HG02571 (cell line): ENCODE results near the gene GOLT1A.

ENCODE experiments used
- ATAC-seq: cut with Tn5 transposase; IDR thresholded peaks from one replicate; pipeline ENCODE4 v1.9.1; 2021; ENCODE audit warnings: mild to moderate bottlenecking, moderate library complexity; ENCODE audit not compliant: unreplicated experiment

Gene GOLT1A

DNA sequence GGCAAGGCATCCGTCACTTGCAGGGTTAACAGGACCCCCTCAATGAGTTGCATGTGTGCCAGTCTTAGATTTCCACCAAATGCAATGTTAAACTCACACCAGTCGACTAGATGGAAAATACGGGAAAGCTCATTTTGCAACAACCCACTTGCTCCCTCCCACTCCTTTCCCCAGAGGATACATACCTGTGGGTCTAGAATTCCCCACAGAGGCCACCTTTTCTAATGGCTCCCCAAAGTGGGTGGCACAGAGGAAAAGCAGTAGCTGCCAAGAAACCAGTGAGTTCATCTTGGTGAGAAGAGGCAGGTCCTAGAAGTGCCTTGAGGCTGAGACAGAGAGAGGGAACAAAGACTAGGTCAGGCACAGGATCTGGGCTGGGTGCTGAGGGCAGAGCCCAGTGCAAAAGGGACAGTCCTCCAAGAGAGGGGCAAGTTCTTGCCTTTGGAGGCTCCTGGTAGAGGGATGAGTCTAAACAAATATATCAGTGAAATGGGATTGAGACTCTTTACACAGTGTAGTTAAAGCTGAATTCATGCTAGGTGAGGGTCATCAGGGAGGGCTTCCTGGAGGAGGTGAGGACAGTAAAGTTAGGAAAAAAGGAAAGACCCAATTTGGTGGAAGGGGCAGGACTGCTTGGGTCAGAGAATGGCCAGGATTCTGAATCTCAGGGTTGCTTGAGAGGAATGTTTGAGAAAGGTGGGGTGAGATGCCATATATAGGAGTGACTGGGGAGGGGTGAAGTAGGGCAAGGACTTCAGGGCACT lies 21.0 kb downstream of the GOLT1A start:
- ATAC-seq, result no peak

DNA sequence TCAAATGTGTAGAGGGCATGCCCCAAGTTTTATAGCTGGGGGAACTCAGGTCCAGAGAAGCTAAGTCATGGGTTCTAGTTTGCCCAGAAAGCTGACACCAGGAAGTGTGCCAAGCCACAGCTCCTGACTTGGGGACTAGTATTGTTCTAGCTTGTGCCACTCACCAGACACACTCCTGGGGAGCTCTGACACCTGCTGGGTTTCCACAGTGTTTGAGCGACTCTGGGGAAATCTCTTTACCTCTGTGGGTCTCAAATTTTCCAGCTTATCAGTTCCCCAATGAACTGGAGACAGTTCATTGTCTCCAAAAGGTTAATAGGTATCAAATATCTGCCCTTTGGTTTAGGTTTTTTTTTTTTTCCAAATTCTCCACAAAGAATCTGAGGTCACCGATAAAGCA lies 21.7 kb downstream of the GOLT1A start:
- no peak for ATAC-seq

DNA sequence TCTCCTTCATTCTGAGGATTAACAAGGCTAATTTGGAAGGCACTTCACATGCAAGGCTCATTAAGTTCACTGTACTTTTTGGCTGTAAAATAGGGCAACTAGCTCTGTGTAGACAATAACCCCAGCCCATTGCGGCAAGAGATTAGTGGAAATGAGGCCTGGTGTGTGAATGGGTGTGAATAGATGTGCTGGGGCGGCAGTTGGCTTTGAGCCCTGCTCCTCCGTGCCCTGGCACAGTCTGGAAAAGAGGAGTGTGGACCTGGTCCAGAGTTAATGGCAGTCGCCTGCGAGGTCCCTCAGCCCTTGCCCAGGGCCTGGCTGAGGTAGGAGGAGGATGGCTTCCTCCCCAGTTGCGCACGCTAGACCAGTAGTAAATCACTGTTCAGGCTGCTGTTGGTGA lies 22.3 kb downstream of the GOLT1A start:
- ATAC-seq, result no peak

DNA sequence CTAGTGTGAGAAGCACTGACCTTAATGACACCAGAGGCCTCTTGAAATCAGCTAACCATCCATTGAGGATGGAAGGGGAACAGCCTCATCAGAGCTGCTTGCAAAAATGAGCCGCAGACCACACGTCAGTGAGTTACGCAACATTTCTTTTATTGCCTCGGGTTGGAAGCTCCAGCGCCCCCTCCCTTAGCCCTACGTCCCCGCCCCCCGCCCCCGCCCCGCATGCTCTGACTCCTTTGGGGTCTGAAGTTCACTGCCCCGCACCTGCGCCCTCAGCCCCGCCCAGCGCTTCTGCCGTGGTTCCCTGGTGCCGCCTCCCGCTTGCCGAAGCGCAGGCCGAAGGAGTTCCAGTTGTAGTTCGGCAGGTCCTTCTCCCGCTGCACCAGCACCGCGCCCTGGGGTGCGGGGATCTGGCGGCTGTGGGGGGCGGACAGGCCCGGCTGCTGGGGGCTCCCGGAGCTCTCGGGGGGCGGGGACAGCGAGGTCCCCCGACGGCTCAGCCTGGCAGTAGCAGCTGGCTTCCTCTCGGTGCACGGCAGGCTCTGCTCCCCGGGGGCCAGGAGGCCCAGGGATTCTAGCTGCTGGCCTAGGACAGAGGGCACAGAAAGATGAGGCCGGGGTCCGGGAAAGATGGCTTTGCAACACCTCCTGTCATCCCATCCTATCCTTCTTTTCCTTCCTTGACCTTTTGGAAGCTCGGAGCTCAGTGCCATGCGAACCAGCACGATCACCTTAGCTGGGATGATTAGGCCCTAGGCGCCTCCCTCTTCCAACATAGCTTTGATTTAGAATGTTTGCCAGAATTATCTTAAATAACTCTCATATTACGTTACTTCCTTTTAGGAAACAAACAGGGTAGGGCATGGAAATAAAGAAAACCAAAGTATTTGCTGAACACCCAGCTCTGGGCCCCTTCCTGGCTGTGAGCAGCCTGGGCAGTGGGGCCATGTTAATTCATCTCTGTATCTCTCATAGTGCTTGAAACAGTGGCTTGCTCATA lies 23.3 kb downstream of the GOLT1A start:
- ATAC-seq, result no peak

DNA sequence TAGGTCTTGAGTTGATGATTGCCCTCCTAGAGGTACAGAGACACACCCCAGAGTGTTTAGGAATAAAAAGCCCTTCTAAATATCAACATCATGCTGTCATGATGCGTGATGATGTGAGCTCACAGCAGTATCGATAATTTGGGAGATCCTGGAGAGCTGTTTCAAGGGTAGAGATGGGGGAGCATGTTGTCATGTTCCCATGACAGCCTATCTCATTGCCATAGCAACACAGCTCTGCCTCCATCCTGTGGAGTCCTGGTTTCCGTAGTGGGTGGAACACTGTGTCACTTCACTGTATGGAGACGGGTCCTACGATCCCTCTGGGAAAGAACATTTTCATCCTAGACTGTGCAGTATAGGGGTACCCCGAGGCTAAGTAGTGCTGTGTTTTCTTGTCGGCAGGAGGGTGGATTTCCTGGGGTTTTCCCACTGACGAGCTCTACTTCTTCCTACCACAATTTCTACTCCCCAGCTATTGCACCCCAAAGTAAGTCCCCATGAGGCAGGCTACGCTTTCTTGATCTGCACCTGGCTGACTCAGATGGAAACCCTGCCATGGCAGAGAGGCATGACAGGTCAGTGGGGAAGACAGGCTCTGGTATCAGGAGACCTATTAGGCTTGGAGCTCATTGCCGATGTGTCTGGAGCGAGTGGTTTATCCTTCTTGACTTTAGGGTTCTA lies 24.7 kb downstream of the GOLT1A start:
- ATAC-seq, result no peak

DNA sequence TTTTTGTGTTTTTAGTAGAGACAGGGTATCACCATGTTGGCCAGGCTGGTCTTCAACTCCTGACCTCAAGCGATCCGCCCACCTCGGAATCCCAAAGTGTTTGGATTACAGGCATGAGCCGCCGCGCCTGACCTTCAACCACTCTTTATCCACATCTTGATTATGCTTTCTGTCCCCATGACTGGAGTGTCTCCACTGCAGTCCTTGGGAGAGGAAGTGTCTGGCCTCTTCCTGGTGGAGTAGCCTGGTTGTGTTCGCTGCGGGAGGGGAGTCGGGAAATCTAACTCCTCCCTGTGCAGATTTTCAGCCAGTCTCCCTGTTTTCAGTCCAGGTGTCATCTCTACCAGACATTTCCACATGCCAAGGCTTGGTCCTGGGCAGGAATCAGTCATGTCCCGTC lies 27.2 kb downstream of the GOLT1A start:
- ATAC-seq, result no peak

DNA sequence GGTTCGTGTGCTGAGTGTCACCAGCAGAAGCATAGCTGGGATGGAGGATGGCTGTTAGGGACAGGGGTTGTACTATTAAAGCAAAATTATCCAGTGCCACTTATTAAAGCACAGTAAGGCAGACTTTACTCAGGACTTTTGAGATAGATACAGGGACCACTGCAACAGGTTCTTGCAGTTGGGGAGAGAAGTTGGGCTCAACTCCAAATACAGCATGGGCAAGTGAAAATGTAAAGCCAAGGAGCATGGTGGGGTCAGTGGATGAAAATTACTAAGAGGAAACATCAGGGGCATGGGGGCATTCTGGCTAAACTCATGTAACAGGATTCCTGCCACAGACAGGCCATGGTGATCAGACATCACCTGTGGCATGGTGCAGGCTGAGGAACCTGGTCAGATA lies 32.7 kb downstream of the GOLT1A start:
- no peak for ATAC-seq

DNA sequence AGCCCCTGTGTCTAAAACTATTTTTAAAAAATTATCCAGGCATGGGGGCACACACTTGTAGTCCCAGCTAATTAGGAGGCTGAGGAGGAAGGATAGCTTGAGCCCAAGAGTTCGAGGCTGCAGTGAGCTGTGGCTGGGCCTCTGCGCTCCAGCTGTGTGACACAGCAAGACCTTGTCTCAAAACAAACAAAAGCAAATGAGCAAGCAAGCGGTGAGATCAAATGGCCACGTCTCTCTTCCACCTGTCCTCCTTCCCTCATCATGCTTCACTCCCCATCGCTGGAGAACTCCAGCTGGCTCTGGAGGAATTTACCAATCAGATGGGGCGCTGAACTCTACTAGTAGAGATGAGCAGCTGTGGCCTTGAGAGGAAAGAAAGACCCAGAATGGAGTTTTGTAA lies 33.7 kb downstream of the GOLT1A start:
- no peak for ATAC-seq

DNA sequence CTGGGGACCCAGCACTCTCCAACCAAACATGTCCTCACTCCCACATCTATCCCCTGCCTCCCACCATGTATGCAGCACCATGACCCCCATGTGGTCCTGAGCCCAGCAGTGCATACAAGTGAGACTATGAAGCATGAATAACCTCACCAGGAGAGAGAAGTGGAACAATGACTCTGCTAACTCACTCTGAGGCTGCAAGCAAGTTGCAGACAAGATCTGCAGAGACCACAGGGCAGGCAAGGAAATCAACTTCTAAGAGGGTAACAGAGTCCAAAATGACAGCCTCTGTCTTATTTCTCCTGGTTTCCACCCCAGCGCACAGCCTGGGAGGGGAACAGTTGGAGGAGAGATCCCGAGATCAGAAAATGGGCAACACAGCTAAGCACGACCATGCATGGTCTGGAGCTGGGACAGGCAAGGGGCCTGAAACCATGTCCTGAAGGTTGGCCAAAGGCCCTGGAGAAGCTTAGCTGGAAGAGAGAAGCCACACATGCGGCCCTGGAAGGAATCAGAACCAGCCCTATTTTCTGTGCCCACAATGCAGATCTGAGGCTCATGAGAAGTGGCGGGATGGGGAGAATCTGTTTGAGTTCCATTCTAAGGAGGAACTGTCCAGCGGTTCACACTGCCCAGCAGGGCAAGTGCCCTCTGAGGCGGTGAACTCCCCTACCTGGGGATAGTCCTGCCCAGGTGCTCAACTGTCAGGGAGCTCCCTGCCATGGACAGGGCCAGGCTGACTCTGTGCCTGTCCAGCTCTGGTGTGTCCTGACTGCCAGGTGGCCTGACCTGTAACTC lies 35.1 kb downstream of the GOLT1A start:
- ATAC-seq, result no peak

DNA sequence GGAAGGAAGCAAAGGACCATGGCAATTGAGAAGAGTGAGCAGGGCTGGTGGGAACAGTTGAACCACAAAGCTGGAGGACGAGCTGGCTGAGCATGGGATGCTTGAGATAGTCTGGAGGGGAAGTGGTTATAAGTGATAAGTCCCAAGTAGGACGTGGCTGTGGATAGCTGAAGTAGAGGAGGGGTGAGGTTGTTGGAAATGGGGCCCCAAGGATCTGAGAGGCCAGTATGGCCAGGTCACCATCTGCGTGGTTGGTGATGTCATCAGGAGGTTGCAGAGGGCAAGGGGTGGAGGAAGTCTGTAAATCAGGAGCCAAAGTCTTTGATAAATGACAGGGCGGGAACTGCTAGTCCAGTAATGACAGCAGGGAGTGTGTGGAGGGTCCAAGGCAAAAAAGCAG lies 36.7 kb downstream of the GOLT1A start:
- ATAC-seq, result no peak

DNA sequence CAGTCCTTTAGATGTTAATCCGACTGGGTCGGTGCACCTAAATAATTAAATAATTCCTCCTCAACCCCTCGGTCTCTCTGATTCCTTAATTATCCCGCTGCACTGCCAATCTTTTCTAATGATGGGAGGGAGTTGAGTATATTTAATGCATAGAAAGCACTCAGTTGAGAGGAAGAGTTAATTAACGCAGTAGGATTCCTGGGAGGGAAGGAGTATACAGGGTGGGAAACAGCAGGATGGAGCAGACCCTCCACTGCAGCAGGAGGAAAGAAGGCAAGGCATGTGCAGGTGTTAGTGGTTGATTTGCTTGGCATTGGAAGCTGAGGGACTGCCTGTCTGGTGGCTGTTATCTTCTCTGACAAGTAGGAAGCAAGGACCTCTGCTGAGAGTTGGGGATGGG lies 37.7 kb downstream of the GOLT1A start:
- no peak for ATAC-seq

DNA sequence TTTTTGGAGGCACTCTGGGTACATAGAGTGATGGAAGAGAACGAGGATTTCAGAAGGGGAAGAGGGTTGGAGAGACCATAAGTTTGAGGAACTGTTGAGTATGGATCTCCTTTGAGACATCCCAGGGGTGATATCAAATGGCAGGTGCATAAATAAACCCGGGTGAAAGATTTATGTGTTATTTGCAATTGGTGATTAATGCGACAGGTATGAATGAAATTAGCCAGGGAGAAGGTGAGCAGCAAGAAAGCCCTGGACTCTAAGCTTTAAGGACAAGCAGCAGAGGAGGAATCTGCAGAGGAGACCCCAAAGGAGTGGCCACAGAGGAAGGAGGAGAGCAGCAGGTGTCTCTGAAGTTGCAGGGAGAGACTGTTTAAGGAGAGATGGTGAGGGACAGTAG lies 38.8 kb downstream of the GOLT1A start:
- no peak for ATAC-seq

DNA sequence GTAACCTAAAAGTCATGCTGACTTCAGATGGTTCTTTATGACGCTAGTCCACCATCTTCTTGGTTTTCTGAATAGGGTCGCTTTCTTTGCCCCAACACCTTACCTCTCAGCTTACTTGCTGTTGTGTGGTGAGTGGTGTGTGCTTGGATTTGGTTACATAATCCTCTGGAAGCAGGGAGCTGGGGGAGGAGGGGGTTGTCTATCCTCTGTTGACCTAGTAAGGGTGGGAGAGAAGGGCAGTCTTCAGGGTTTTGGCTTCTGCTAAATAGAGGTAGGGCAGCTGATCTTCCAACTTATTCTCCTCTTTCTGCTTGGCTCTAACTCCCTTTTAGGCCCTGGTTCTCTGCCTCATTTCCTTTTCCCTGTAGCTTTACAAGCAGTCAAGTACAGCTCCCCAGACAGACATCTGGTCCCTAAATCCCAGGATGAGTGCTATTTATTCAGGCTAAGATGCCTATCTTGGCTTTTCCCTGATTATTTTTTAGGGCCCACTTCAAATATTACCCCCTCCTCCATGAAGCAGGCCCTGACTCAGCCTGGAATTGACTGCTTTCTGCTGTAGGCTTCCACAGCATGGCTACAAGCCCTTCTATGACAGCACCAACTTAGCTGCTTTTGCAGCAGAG lies 41.3 kb downstream of the GOLT1A start:
- no peak for ATAC-seq

DNA sequence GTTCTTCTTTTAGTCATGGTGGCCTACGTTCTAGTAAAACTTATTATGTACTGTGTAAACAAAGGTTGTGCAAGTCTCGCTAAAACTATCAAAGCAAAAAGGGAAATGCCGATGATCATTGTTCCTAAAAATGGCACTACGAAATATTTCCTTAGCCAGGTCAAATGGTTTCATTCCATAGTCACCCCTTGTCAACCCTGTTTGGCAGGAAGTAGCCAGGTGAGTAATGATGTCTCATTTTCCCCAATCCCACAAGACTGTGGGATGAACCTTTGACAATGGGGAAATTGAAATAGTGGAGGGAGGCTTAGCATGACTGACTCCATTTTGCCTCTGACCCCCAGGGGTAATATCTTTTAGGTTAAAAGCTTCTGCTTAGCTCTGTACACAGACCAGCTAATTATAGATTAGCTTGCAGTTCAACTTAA lies 42.0 kb downstream of the GOLT1A start:
- ATAC-seq, result no peak

DNA sequence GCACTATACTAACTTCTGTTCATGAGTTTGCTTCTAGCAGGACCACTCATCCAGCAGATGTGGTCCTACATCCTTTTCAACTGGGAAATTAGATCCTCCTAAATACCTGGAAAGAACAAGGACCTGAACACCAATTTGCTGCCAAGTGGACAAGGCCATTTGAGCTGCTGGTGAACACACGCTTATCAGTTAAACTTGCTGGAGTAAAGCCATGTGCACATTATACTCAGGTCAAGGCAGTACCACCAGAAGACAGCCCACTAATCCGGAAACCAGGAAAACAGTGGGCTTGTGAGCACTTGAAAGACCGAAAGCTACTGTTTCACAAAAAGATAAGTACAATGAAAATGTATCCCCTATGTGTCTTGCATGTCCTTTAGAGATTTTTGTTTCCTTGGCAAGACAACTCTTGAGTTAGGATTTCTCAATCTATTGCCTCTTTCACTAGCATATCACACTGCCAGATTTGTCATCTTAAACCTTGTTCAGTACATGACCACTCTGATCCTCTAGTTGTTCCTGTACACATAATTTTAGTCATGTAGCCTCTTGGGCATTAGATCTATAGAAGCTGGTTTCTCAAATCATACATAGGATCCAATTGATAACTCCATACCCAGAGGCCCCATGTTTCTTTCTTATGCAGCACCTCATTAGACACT lies 43.2 kb downstream of the GOLT1A start:
- no peak for ATAC-seq

DNA sequence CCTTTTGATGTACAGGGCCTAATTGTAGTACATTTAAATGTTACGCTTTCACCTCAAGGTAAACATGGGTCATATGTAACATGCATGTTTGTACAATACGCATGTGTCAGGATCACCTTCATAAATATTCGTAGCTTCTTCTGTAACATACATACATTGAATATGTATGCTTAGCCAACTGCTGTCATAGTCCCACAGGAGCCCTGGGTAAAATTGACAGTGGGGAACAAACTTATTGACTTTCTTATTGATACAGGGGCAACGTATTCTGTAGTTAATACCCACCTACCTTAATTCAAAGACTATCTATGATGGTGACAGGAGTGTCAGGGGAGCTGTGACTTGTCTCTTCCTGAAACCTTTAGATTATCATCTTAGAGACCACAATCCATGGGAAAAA lies 43.9 kb downstream of the GOLT1A start:
- no peak for ATAC-seq

DNA sequence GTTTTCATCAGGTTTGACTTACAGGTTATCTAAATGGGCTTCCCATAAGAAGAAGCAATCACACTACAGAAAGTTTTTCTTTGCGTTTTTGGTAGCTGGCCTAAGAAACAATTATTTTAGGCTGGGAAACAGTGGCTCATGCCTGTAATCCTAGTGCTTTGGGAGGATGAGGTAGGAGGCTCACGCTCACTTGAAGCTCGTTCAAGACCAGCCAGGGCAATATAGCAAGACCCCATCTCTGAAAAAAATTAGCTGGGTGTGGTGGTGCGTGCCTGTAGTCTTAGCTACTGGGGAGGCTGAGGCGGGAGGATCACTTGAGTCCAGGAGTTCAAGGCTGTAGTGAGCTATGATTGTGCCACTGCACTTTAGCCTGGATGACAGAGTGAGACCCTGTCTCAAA lies 46.1 kb downstream of the GOLT1A start:
- ATAC-seq, result no peak

DNA sequence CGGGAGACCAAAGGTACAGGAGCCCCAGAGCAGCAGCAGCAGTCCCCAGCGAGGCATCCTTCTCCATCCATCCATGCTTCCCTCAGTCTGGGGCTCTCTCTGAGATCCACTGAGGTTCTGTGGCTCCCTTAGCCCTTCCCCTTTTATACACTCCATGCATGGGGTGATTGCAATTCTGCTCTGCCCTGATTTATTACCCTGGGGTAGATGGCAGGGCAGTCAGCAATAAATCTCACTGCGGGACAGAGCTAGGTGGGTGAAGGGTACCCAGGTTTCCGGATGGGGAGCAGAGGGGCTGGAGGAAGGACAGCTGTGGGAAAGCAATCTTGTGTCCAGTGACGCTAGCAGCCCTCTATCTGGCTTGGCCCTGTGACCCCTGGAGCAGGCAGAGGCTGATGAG lies 47.6 kb downstream of the GOLT1A start, which contains the start of gene REN:
TSS of gene REN (minus strand) at position 119 of the 400 bp plus-strand sequence. CDS start at position 75, 44 bp downstream.
- no peak for ATAC-seq

DNA sequence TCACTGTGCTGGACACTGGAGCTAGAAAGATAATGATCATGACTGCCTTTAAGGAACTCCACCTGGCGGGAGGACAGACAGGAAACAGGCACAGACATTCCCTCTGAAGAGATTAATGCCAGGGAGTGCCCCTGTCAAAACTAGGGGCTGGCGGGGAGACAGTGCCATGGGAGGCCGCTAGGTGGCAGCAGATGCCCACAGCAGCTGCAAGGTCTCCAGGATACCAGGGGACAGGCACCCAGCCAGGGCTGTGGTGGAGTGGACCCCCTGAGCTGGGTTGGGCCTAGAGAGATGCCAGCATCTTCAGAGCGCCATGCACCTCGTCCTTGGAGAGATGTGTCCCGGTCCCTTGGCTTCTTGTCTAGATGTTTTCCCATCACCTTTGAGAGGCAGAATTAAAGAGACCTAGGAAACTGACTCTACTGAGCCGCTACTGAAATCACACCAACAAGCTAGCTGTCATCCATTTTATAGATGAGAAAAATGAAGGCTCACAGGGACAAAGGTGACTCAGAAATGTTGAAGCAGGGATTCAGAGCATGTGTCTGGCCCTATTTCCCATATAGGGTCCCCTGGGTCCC lies 51.2 kb downstream of the GOLT1A start:
- peak; percentile 56 for ATAC-seq
